ENCODE results near the gene PBX3.

Gene PBX3

DNA sequence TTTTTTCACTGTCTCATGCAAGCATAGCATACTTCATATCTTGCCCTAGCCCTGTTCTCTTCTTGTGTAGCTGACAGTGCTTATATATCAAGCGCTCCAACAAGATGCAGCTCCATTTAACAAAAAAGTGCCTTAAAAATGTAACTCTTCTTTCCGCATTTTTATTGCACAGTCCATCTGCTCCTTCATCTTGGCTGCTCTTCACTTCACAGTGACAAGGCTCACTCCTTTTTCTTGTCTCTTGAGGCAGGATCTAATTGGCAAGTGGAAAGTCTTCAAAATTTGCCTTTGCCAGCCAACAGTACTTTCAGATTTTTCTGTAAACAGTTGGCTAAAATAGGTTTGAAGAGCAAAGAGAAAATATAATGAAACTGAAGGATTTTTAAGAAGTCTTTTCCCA is 161.8 kb downstream of the PBX3 start:
- no peak for DNase-seq (ENCODE audit: low read depth)

DNA sequence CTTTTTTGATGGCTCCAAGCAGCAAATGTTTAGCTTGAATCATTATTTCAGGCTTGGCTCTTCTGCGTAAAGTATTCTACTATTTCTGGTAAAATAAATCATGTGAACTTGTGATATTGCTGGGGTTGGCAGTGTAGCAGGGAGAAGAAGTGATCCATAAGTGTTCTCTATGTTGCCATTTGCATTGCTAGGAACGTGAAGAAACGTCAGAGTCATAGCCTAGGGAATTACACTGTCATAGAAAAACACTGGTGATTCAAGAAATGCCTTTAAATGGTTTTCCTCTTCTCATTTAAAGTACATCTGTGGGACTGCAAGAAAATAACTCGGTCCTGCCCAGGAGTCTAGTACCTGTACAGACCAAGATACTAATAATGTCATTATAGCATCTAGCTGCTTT is 162.3 kb downstream of the PBX3 start:
- no peak for DNase-seq (ENCODE audit: low read depth)

DNA sequence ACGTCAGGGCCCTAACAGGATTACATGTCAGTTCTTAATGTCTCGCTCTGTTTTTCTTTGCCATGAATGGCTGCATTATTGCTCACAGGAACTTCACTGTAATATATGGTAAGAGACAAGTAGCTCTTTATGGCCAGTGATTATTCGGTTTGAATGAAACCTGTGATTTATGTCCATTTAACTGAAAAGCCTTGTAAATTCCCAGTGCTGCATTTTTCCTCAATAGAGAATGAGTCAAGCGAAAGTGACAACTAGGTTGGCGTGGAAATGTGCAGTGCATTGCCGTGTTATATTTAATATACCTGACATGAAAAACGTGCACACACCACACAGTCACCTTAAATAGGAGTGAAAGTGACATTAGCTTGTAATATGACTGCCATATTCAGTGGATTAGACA is 163.1 kb downstream of the PBX3 start:
- DNase-seq (ENCODE audit: low read depth): no peak

DNA sequence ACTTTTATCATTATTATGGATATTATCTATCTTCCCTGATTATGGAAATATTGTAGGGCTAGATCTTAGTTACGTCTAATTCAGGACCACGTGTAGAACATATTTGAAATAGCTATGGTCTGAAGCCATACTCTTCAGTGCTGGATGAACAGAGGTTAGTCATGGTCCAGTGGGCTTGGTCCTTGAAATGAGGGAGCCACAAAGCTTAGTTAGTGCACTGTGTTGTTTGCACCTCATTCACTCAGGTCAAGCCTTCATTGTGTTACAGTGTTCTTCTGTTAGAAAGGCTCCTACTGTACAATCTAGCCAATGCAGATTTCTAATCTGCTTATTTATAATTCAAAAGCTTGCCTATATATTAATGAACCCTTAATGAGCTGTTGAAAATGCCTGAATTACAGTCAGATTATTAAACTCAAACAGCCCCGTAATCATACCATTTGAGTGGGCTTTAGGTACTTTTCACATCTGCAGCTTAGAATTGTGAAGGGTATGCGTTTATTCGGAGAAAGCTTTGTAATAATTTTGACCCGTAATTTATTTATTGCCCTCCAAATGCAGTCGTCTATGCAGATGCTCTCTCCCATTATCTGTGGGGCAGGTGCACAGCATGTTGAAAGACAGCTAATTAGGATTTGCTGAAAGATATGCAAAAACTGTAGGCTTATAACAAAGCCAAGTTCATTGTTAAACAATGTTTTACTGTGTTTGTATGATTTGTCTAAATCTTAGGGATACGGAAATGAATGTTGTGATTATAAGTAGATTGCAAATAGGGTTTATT is 164.9 kb downstream of the PBX3 start:
- no peak for DNase-seq (ENCODE audit: low read depth)

DNA sequence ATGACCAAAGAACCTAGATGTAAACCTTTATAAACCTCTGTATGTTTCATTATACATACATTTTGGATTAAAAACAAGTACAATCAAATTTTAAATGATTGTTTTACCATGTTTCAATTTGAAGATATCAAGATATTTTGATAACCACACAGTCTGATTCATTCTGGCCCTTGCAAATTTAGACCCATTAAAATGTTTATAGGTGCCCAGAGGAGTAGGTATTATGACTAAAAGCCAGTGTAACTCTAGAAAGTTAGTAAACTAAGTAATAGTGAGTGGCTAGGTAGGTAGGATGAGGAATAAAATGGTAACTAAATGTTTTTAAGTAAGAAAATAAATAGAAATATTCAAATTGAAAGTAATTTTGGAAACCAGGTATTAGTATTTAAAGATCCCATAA is 165.5 kb downstream of the PBX3 start:
- DNase-seq (ENCODE audit: low read depth): no peak

DNA sequence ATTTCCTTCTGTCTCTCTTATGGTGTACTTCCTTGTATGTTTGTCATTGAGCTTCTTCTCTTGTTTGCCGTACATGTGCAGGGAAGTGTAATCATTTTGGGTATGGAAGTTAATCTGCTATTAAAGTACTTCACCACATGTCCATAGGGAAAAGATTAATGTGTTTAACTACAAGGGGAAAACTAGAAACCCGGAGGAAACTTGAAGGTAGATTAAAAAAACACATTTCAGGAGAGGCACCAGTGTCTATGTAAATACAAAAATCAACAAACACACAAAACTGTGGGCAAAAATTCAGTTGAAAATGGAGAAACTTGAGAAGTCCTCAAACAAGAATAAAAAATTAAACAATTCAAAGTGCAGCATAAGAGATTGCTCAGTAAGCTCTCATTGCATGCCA is 166.4 kb downstream of the PBX3 start:
- no peak for DNase-seq (ENCODE audit: low read depth)

DNA sequence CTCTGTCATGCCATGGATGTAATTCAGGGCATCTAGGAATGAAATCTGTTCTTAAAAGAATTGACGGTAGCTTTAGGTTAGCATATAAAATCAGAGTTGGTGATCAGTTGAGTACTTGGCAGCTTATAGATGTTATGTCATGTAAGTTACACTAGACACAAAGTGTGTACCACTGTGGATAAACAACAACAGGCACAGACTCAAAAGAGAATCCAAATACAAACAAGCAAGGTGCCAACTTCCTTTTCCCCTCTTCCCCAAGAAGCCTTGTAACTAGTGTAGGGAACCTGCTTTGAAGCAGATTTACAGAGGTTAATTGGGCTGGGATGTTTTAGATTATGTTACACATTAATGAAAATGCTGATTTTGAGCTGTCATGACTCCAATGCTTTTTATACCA is 167.2 kb downstream of the PBX3 start:
- no peak for DNase-seq (ENCODE audit: low read depth)

DNA sequence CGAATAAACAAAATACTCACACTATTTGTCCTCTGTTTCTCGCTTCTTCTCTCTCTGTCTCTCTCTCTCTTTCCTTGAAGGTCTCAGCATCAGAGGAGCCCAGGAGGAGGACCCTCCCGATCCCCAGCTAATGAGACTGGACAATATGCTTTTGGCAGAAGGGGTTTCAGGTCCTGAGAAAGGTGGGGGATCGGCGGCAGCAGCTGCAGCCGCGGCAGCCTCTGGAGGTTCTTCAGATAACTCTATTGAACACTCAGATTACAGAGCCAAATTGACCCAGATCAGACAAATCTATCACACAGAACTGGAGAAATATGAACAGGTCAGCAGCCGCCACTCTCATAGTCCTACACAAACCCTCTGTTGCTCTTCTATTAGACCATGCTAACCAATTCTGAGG is 168.4 kb downstream of the PBX3 start:
- no peak for DNase-seq (ENCODE audit: low read depth)

DNA sequence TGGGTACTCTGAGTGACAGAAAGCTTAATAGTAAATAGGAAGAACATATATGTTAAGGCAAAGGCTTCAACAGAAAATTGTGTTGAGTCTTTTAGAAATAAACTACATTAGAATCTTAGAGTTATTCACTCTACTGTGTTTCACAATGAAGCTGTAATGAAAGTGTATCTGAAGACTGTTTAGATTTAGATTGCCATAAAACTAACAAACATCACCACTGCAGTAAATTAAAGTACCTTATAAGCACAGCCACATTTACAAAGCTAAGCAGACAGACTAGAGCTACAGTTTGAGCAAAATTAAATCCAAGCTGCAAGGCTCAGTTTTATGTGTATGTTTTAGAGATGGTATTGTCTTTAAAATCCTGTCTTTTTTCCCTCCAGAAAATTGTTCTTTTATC is 172.4 kb downstream of the PBX3 start:
- no peak for DNase-seq (ENCODE audit: low read depth)

DNA sequence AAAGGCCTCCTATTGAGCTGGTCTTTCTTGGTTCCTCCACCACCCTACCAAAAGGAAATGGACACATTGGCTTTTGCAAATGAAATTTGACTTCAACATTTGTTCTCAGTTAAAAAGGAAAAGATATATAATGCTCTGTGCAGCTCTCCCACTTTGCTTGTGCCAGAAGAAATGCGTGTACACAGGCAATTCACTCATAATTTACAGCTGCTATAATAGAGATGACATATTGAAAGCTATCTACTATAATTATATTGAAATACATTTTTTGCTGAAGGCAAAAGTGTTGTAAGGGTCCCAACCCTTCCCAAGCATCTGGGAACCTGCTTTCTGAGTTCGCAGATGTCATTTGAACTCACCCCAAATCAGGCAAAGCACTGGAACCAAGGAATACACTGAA is 173.2 kb downstream of the PBX3 start:
- no peak for DNase-seq (ENCODE audit: low read depth)

DNA sequence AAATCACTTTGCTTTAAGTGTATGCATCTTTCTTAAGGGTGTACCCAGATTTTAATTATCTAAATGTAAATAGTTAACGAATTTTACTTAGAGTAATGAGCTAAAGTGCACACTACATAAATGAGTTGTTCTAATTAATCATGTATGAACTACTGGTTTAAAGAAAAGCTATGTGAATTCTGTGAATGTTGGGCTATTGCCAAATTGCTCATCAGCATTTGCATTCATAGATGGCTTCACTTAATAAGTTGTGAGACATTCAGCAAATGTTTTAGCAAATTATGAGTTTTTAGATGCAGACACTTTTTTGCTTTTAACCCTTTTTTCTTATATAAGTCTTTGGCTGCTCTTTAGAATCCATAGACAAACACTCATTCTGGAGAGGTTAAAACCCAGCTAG is 175.7 kb downstream of the PBX3 start:
- no peak for DNase-seq (ENCODE audit: low read depth)

DNA sequence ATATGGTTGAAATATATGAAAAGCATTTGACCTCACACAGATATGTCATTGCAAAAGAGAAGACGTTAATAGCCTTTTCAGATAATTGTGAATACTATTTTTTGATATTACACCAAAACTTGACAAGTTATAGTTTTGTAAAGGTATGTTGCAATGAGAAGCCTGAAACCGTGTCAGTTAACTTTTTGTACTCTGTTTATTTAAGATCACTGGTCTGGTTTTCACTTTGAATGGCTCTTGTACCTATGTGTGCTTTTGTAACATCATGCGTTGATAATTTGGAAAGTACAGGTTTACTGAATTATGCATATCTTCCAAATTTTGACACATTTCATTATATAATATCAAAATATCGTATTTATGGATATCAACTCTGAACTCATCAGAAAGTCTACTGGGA is 177.2 kb downstream of the PBX3 start:
- no peak for DNase-seq (ENCODE audit: low read depth)

DNA sequence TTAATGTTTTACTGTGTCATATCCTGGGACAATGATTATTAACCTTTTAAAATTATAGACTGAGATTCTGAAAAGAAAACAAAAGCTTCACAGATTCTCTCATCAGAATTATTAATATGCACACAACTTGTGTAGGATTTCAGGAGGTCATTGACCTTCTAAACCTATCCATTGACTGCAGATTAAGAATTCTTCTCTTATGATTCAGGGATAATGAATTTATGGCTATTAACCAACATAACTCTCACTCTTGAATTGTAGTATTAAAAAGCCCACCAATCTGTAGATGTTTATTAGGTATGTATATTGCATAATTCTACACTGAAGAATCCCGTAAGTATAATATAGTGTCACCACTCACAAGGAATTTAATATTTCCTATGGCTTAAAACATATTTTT is 179.8 kb downstream of the PBX3 start:
- no peak for DNase-seq (ENCODE audit: low read depth)

DNA sequence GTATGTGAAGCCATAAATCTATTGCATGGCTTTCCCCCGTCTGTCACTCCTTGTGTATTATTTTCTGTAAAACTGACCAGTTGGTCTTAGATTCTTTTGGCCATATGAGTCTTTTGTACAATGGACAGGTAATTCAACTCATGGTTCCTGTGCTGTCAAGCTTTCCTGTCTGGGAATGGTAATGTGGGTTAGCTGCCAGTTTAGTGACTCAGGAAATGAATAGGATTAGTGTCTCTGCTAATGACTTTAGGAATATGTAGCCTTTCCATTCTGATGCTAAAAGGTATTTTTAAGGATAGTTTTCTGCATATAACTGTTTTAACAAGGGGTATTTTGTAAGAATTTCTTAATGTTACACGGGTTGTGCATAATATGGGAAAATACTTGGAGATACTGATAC is 182.7 kb downstream of the PBX3 start:
- no peak for DNase-seq (ENCODE audit: low read depth)

DNA sequence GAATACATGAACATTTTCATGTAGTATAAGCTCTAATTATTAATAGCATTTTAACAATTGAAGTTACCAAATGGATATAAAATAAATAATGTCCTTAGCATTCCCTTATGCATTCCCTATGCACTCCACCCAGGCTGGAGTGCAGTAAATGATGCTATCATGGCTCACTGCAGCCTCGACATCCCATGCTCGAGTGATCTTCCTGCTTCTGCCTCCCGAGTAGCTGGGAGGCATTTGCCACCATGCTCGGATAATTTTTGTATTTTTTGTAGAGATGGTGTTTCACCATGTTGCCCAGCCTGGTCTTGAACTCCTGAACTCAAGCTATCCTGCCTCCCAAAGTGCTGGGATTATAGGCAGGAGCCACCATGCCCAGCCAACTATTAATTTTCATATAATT is 184.0 kb downstream of the PBX3 start:
- DNase-seq (ENCODE audit: low read depth): no peak

DNA sequence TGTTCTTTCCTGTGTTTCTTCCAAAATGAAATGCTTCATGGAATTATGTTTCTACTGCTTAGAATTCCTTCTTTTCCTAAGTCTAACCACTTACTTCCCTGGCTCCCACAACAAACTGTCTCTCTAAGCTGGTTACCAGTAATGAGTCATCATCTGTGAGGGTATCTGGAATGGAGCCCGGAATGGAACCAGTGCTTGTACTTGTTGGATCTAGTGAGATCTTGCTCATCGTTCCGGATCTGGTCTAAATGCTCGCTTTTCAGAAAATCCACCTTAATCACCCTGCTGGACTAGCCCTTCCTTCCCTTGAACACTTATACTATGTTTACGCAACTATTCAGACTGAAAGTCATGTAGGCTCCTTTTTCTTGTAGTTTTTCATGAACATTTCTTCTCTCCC is 184.8 kb downstream of the PBX3 start:
- no peak for DNase-seq (ENCODE audit: low read depth)

DNA sequence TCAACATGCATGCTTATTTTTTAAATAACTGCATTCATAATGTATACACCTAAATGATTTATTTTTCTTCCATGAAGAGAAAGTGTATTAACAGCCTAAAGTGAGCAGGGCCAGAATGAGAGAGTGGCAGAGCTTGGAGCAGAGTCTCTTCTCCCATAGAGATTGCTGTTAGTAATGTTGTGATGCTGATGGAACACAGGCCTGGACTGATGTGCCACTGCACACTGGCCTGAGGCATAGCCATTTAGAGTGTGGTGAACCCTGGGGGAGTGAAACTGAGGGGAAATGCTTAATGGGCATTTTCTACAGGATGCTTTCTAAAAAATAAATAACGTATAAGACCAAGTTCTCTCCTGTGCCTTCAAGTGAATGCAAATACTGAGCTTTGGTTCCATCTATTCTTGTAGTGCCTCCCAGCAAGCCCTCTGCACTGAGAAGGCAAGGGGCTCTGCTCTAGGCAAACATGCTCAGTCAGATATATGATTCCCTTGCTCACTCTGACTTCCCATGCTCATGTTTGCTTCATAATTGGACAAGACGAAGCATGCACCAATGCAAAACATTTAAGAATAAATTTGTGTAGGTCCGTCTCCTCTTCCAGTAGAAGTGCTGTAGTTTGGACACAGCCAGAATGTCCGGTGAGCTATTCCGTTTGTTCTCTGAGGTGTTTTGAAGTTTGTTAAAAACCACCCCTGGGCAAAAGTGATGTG is 185.7 kb downstream of the PBX3 start:
- DNase-seq (ENCODE audit: low read depth): no peak

DNA sequence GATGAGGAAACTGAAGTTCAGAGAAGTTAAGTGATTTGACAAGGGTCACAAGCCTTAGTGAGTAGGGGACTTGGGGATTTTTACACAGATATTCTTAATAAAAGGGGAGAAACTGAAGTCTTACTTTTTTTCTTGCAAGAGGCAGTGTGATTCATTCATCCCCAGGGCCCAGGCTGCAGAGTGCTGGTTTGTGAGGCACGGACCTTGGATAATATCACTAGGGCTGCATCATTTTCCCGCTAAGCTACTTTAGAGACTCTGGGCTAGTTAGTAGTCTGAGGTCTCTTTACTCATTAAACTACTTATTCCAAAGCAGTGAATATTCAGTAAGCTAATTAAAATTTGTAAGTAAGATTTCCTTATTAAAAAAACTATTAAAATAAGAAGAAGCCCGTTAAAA is 195.0 kb downstream of the PBX3 start:
- DNase-seq (ENCODE audit: low read depth): no peak

DNA sequence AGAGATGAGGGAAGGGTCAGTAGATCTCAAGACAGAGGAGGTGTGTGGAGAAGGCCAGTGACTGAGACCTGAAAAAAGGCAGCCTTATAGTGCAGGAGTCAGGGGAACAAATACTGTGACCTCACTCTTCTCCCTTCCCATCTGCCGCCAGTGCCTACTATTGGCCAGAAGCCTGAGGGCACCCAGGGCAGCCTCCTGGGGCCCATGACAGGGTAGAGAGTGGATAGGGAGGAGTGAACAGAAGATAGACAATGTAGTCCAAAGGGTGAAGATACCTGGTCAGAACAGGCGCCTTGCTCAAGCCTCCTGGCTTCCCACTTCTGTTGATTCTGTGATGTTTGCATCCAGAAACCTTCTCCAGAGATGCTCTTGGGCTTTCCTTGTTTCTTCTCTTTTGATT is 196.7 kb downstream of the PBX3 start:
- no peak for DNase-seq (ENCODE audit: low read depth)

DNA sequence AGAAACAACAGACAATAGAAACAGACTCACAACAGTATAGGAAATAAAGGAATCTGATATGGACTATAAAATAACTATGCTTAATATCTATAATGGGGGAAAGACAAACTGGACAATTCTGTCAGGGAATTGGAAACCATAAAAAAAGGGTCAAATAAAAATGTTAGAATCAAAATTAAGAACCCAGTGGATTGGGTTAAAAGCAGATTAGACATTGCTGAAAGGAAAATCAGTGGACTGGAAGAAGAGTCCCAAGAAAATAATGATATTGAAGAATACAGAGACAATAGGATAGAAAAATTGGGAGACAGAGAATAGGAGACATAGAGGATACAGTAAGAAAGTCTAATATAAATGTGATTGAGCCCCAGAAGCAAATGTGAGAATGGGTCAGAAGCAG is 199.2 kb downstream of the PBX3 start:
- no peak for DNase-seq (ENCODE audit: low read depth)

DNA sequence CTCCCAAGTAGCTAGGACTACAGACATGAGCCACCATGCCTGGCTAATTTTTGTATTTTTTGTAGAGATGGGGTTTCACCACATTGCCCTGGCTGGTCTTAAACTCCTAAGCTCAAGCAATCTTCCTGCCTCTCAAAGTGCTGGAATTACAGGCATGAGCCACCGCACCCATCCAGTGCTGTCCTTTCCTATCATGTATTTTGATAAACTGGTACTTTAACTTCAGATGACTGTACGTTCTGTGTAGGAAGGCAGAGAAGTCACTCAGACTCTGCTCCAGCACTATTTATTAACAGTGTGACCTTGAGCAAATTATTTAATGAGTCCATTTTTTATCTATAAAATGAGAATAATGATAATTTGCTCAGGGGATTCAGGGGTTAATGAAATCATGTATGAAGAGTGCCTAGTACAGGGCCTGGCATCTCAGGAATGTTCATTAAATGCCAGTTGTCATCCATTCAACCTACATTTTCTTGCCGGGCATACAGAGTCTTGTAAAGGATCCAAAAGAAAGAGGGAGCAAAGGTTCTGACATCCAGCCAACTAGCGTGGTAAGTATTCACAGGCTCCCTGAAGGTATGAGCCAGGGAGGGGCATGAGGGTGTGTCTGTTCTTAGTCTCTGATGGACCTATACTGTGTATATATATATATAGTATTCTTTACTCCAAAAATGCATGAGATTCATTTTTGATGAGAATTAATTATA is 201.9 kb downstream of the PBX3 start:
- DNase-seq (ENCODE audit: low read depth): no peak

DNA sequence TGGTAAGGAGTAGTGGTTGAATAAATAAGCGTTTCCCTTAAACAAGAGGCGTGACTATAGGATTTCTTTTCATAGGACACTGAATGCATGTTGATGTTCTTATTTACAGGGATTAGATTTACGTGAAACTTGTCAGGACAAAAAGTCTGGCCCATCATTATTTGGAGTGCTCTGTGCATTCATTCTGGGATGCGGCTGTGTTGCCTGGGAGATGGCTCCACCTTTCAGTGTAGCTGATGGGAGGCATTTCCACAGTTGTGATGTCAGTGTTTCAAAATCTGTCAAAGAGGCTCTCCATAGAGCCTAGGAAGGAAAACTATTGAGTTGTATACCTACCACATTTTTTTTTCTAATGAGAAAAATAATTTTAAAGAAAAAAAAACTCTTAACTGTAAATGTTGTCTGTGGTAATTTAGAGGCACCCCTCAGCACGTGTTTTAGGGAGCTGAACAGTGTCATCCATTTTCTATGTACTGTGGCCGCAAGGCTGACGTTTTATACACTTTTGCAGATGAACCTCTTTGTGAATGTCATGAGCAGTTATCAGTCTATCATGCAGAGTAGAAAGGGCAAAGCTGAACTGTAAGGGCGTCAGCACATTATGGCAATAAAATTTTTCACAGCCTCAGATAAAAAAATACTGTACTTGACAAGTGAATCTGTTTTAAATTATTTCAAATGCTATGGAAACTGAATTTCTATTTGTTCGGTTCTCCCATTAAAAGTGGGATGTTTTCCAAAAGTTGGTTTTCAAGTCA is 202.7 kb downstream of the PBX3 start:
- no peak for DNase-seq (ENCODE audit: low read depth)
